ENCODE data around the gene CNTN5. TPM values are rescaled to one million over a fixed set of nuclear protein-coding genes. Genes with fewer than 3 reads are reported as not detected.

CNTN5 gene
- total RNA-seq, 1 donor from 2014 or later = 0.17 TPM

DNA sequence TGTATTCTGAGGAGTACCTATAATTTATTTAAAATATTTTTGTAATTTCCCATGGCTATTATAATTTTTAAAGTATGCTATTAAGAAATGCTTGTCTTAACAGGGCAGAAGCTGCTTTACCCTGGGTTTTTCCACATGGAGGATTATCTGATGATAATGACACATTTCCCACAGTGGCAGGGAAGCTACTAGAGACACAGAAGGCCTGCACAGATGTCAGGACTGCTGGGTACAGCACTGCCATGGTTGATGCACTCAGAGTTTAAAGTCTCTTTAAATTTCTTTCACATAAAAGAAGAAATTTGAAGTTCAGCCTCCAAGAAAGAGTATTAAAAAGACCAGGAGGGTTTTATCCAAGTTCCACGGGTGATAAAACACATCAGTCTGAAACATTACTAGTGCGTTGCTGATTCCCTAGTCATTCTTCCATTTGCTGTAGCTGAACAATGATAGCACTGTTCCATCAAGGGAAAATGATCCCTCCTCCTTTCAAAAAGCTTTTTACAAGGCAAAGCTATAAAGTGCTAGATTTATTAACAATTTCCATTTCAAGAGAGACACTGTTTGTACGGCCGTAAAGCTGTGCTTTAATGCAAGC, 363.0 kb downstream of the CNTN5 start:
- no peak for DNase-seq (ENCODE audit: low spot score)

GRCh38 chr11:99391245-99391644, 370.5 kb downstream of the CNTN5 start:
- no peak for DNase-seq (ENCODE audit: low spot score)

DNA sequence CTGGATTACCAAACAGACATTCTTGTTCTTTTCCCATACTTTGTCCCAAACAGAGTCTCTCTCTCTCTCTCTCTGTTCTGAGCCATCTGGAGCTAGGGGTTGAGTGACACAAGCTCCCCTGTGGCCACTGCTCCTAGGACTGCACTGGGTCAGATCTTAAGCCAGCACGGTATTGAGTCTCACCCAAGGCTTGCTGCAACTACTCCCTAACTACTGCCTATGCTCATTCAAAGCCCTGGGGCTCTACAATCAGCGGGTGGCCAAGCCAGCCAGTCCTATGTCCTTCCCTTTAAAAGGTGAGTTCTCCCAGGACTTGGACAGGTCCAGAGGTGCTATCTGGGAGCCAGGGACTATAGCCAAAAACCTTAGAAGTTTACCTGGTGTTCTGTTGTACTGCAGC, 385.6 kb downstream of the CNTN5 start:
- no peak for DNase-seq (ENCODE audit: low spot score)

GRCh38 chr11:99410636-99411035, 389.9 kb downstream of the CNTN5 start:
- no peak for DNase-seq (ENCODE audit: low spot score)

DNA sequence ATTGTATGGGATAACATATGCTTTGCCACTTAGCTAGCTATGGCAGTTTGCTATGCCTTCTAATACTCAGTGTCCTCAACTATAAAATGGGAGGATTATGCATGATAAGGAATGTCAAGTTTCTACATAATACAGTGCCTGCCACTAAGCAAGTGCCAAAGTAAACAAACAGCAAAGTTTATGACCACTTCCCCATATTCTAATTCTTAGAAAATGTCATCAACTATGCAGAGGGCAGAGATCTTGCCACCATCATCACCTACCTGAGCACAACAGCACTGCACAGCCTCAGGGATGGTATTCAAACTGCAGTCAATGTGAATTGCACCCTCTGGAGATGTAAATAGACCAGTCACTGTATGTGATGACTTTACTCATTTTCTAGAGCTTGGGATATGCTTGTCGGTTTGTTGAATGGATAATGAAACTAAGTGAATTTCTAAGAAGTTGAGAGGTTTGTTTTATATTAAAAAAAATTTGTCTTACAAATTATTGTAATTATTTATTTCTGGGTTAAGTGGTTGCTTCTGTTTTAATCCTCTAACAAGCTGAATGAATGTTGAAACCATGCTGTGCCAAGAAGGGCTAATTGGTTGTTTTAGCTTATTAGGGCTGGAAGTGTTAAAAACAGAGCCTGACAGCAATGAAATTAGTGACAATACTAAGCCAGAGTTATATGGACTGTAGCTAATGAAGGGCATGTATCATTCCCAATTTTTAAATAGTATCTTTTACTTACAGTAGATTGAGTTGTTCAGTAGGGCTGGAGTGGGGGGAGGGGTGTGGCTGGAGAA, 398.4 kb downstream of the CNTN5 start:
- DNase-seq (ENCODE audit: low spot score) = no peak

- DNase-seq (ENCODE audit: low spot score) = no peak
Observed at GRCh38 chr11:99419991-99420390, 399.2 kb downstream of the CNTN5 start.

DNA sequence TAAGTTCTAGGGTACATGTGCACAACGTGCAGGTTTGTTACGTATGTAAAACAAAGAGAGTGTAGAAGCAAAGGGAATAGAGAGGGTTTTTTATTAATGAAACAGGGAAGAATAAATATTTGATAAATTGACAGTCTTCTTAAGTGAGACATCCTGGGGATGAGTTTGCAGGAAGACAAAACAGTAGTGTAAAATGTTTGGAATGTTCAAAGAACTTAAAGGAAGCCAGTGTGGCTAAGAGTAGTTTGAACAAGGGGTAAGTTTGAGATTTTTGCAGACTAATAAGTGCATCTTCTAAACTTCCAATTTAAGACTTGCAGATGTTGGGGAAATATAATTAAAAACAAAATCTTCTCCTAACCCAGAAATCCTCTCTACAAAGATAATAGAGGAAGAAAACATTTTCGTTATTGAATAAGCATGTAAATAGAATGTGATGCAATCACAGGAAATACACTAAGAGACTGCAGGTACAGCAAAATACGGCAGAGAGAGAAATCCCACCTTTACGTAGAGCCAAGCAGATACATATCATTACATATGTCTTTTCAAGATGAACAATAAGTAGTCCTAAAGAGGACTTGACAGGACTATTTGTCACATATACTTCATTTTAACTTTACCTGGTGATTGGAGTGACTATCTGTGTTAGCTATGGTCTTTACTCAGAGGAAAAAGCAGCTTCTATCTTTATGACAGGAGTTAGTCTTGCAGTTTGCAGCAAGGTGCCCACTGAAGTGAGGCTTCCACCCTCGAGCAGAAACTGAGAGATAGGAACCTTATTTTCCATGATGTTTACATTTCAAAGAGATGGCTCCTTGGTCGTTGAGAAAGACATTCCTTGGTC, 402.1 kb downstream of the CNTN5 start:
- no peak for DNase-seq (ENCODE audit: low spot score)

- no peak for DNase-seq (ENCODE audit: low spot score)
Observed at GRCh38 chr11:99423428-99423983, 402.8 kb downstream of the CNTN5 start.

GRCh38 chr11:99424313-99425084, 403.8 kb downstream of the CNTN5 start:
- DNase-seq (ENCODE audit: low spot score) = no peak

GRCh38 chr11:99425596-99425995, 404.8 kb downstream of the CNTN5 start:
- no peak for DNase-seq (ENCODE audit: low spot score)

GRCh38 chr11:99432677-99433076, 411.9 kb downstream of the CNTN5 start:
- DNase-seq (ENCODE audit: low spot score) = no peak

- no peak for DNase-seq (ENCODE audit: low spot score)
Observed at GRCh38 chr11:99443276-99443675, 422.5 kb downstream of the CNTN5 start.

GRCh38 chr11:99446400-99446799, 425.7 kb downstream of the CNTN5 start:
- no peak for DNase-seq (ENCODE audit: low spot score)

DNA sequence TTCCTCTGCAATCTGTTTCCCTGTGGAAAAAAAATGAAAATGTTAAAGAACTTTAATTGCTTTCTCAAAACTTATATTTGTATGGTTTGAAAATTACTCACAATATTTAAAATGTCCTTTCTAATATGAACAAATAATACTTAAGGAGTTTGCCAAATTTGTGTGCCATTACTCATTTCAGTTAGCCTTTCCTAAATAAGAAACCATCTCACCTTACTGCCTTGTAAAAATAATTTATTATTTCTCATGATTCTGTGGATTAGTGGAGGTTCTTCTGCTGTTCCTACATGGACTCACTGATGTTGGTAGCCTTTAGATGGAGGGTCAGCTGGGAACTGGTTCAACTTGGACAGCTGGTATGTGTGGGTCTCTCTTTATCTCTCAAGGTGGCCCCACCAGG, 428.6 kb downstream of the CNTN5 start:
- no peak for DNase-seq (ENCODE audit: low spot score)

DNA sequence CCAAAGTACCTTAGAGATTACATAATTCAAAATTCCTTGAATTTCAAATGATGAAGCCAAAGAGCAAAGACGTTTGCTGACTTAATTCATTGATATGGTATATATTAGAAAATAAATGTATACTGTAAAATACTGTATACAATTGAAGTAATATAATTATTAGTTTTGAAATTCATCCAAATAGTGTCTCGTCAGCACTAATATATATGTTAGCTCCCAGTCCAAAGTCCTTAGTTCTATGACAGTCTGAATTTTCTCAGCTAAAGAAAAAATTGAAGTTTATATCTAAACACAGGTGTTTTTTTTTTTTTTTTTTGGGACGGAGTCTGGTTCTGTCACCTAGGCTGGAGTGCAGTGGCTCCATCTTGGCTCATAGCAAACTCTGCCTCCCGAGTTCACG, 431.3 kb downstream of the CNTN5 start:
- DNase-seq (ENCODE audit: low spot score) = no peak

- no peak for DNase-seq (ENCODE audit: low spot score)
Observed at GRCh38 chr11:99461913-99462312, 441.2 kb downstream of the CNTN5 start.

DNA sequence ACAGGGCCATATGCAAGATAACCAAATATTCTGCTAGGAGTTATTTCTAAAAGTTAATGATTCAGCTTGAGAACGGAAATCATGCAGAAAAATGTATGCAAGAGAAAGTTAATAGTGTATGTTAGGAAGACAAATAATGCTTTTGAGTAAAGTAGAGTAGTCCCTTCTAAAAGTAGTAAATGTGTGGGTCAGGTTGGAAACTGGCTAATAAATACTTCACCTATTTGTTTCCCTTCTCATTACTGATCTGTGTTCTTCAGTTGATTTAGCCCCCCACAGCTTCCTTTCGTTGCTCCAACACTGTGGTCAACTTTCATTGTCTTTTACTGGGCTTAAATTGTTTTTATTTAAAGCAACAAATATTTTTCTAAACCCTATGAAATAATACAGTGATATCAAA, 444.2 kb downstream of the CNTN5 start:
- DNase-seq (ENCODE audit: low spot score) = no peak

GRCh38 chr11:99489581-99489980, 468.8 kb downstream of the CNTN5 start:
- DNase-seq (ENCODE audit: low spot score) = no peak

- no peak for DNase-seq (ENCODE audit: low spot score)
Observed at GRCh38 chr11:99494065-99494464, 473.3 kb downstream of the CNTN5 start.

- DNase-seq (ENCODE audit: low spot score) = no peak
Observed at GRCh38 chr11:99501655-99502054, 480.9 kb downstream of the CNTN5 start.

DNA sequence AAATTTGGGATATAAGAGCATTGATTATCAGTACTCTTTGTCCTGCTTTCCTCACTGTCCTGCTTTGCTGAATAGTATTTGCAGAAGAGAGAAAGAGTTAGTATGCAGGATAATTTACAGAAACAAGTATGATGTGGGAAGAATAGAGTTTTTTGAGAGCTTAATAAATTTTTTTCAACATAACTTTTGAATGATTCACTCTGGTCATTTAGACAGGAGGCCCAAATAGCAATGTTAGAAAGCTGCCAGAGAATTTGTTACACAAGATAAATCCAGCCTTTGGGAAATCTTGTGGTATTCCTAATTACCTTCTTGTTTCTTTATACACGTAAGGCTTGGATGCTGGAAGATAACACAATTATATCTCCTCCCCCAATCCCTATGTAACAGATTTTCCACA, 484.6 kb downstream of the CNTN5 start:
- no peak for DNase-seq (ENCODE audit: low spot score)

- no peak for DNase-seq (ENCODE audit: low spot score)
Observed at GRCh38 chr11:99505831-99506230, 485.1 kb downstream of the CNTN5 start.
